Stimulated activated CD4-positive, alpha-beta T cell treated with anti-CD3 and anti-CD28 coated beads, Interleukin-2, amount 100 ng/mL, for 24 hours (primary cell): ENCODE measurements around the gene TTLL8.

ENCODE experiments used
- DNase-seq, 2 donors: peaks; one replicate each; pipeline ENCODE4 v3.0.0-alpha.2; 2020

TTLL8 gene

GRCh38 chr22:50039669-50040443 lies 18.2 kb downstream of the TTLL8 start:
- no peak for DNase-seq

GRCh38 chr22:50035976-50036724 lies 21.9 kb downstream of the TTLL8 start:
- DNase-seq: no peak

- no peak for DNase-seq
Measured at GRCh38 chr22:50035131-50035881, 22.8 kb downstream of the TTLL8 start.

- DNase-seq: no peak
Measured at GRCh38 chr22:50034126-50035081, 23.7 kb downstream of the TTLL8 start.

- DNase-seq: no peak
Measured at GRCh38 chr22:50032941-50033601, 25.0 kb downstream of the TTLL8 start.

- DNase-seq: no peak
Measured at GRCh38 chr22:50032109-50032871, 25.8 kb downstream of the TTLL8 start.

- DNase-seq: no peak
Measured at GRCh38 chr22:50031189-50032091, 26.7 kb downstream of the TTLL8 start.

GRCh38 chr22:50030297-50031188 lies 27.6 kb downstream of the TTLL8 start:
- peak; percentile 84 to 90 for DNase-seq

GRCh38 chr22:50027639-50028537 lies 30.2 kb downstream of the TTLL8 start:
- DNase-seq: peak; percentile 61 to 66

GRCh38 chr22:50025993-50026392 lies 32.1 kb downstream of the TTLL8 start:
- DNase-seq: no peak

GRCh38 chr22:50022171-50022819 lies 35.8 kb downstream of the TTLL8 start:
- no peak for DNase-seq

GRCh38 chr22:50020606-50021005 lies 37.5 kb downstream of the TTLL8 start:
- no peak for DNase-seq

GRCh38 chr22:50019316-50019715 lies 38.8 kb downstream of the TTLL8 start:
- DNase-seq: no peak

- no peak for DNase-seq
Measured at GRCh38 chr22:50018608-50019285, 39.4 kb downstream of the TTLL8 start.

- DNase-seq: no peak
Measured at GRCh38 chr22:50017701-50018224, 40.3 kb downstream of the TTLL8 start.

- DNase-seq: peak; percentile 83 to 85
Measured at GRCh38 chr22:50016988-50017700, 41.0 kb downstream of the TTLL8 start.
